ENCODE data around the gene BMERB1.
"Not testable (repeated sequence)": the region's sequence is repeated elsewhere in the genome, so short reads cannot be mapped to it uniquely, and the experiment has no call there.

BMERB1 gene

DNA sequence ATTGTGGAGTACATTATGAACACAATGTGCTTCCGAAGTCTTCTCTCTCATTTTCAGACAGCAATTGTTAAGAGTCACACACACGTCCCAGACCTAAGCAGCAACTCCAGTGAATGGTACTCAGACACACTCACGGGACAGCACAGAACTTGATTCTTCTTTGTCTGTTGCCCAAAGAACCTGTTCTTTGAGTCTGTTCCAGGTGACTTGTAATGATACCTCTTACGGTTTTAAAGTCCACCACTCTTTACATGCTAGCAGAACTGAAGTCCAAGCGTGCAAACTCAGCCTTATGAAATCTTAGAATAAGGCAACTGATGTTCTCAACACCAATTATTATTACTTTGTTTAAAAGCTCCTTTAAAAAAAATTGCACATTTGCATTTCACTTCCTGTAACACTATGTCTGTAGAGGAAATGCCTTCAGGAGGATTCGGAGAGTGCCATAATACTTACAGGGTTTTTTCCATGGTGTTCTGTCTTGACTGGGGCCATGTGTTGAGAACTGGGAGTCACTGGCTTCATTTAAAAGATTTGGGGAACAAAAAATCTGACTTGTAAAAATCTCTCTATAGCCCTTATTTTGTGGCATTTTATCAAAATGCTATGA lies 160.4 kb downstream of the BMERB1 start:
- DNase-seq: no peak
- no peak for ATAC-seq

- no peak for DNase-seq
- ATAC-seq: no peak
These were observed 162.7 kb downstream of the BMERB1 start for GRCh38 chr16:15597135-15597534.

GRCh38 chr16:15597822-15598647 lies 163.6 kb downstream of the BMERB1 start:
- ATAC-seq: peak; percentile 19
- no peak for DNase-seq

DNA sequence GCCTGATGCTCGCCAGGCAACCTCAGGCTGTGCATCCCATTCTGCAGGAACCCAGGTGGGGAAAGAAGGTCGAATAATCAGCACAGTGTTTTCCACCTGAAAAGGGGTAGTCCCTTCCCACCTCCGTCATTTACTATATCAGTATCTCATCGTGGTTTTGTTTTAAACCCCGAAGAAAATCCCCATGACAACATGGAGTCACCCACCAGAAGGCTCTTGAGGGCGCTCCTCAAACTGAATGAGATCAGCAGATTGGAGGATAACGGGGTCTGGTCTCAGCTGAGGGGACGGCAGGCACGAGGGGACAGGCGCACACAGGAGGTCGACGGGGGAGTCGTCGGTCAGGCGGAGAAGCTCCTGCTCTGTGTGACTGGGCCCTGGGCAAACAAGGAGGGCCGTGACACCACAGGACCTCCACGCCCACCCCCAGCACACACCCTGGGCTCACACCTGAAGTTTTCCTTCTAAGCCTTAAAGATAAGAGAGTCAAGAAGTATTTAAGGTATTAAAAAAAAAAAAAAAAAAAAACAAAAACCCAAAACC lies 164.3 kb downstream of the BMERB1 start:
- ATAC-seq: peak; percentile 91
- DNase-seq: peak; percentile 52

- no peak for ATAC-seq
- DNase-seq: no peak
These were observed 165.1 kb downstream of the BMERB1 start for GRCh38 chr16:15599303-15600070.

GRCh38 chr16:15601212-15601879 lies 167.0 kb downstream of the BMERB1 start:
- ATAC-seq (no peak), DNase-seq (no peak)

DNA sequence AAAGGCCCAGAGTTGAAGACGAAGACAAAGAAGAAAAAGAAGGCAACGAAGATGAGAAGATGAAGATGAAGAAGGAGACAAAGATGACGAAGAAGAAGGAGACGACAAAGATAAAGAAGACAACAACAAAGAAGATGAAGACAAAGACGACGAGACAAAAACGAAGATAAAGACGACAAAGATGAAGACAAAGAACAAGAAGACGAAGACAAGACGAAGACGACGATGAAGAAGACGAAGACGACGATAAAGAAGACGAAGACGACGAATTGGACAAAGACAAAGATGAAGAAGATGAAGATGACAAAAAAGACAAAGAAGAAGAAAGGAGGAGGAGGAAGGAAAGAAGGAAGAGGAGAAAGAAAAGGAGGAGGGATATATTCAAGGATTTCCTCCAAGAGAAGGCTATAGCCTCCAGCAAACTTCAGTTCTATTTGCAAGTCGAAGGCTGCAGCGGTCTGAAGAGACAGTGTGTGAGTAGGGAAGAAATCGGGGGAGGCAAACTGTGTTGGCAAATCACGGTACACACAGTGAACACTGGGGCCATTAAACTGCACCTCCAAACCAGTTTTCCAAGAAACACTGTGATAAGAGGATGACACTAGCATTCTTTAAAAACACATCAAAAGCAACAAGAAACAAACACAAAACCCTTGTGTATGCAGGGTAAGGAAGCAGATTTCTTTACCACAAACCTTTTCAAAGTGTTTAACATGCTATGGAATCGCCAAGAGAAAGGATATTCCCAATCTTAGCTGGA lies 168.1 kb downstream of the BMERB1 start:
- ATAC-seq (no peak), DNase-seq (no peak)

DNA sequence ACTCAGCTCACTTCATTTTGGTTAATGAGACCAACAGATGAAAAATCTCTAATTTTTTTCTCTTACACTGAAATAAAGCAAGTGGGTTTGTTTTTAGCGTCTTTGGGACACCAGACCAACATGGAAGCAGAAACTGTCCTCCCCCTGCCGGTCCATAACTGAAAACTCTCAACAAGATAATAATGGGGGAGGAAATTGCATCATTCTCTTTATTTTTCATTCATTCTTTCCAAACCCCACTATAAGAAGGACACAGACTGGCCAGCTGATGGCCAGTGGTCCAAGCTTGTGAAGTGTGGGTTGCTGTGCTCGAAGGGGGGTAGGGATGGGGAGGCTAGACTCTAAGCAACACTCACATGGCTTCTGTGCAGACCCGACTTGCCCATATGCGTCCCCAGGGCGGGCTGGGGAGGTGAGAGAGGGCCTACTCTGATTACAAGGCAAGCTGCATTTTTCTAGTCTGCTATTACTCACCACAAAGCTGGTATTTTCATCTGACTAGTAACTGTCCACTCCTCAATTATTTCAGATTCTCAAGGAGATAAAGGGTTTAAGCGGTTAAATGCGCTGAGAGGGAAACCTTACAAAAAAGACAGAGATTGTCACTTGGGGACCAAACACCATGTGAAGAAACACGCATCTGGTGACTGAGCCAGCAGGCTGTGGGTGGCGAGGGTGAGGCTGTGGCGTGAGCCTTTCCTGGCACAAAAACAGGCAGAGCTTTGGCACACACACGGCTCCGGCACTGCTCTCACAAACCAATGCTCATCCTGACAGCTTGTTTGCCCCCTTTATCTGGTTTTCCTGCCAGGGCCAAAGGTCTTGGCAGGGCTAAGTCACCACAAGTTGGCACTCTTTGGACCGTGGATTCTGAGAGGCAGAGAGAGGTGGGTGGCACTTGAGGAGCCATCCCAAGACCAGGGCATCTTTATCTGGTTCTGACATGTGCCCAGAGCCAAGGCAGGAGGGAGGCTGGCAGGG lies 170.4 kb downstream of the BMERB1 start:
- DNase-seq (no peak), ATAC-seq (no peak)

- ATAC-seq: no peak
- no peak for DNase-seq
These were observed 171.6 kb downstream of the BMERB1 start for GRCh38 chr16:15605839-15606517.

GRCh38 chr16:15606518-15607220 lies 172.3 kb downstream of the BMERB1 start:
- no peak for ATAC-seq
- DNase-seq: no peak

DNA sequence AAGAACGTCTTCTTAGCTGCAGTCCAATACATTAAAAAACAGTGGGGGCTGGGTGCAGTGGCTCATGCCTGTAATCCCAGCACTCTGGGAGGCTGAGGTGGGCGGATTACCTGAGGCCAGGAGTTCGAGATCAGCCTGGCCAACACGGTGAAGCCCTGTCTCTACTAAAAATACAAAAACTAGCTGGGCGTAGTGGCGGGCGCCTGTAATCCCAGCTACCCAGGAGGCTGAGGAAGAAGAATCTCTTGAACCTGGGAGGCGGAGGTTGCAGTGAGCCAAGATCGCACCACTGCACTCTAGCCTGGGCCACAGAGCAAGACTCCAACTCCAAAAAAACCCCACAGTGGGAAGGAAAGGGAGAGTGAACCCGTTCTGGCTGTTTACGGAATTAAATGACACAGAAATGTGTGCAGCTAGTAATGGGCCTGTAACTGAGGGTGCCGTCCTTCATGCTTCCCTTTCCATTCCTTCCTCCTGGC lies 172.9 kb downstream of the BMERB1 start:
- DNase-seq, ATAC-seq: not testable (repeated sequence)

DNA sequence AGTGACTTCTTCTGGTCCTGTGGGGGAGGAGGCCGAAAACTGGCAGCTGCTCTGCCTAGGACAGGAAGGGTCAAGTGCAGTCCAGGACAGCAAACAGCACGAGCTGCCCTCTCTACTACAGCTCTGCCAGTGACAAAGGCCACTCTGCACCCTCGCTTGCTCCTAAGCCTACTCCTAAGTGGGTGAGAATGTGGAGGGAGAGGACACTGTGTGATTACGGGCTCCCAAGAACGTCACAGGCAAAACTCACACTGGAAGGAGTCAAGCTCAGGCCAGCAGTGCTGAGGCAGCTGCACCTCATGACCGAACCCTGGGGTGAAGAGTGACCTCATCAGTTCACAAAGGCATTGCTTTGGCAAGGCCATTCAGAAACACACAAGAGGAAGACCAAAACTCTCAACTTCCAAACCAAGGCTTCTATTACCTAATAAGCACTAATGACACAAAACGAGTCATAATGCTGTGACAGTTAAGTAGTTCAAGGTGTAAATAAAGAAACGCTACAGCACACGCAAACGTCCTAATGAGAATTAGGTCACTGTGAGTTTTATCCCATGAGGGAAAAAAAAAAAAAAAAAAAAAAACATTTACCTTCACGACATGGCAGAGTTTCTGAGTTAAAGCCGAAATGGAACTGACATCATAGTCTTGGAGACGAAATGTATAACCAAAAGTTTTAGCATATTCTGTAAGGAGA lies 173.5 kb downstream of the BMERB1 start:
- ATAC-seq: no peak
- no peak for DNase-seq

GRCh38 chr16:15608398-15609285 lies 174.3 kb downstream of the BMERB1 start:
- ATAC-seq (no peak), DNase-seq (no peak)

GRCh38 chr16:15609286-15609649 lies 174.9 kb downstream of the BMERB1 start:
- no peak for DNase-seq
- no peak for ATAC-seq

DNA sequence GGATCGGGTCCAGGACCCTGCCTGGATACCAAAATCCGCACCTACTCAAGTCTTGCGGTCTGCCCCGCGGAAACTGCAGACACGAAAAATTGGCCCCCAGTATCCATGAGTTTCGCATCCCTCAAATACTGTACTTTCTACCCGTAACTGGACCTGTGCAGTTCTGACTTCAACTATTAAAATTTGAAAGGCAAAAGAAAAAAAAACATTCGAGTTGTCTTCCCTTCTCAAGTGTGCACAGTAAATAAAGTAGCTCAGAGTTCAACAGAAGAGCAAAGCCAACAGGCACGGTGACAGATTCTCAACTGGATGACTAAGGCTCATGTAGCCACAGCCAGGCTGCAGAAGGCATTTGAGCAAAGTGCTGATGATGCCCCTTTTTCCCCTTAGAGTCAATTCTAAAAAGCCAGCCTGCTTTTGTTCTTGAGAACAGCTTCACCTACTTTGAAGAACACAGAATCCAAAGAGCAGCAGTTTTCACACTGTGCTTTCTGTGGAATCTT lies 176.0 kb downstream of the BMERB1 start:
- peak; percentile 84 for ATAC-seq
- DNase-seq: no peak

DNA sequence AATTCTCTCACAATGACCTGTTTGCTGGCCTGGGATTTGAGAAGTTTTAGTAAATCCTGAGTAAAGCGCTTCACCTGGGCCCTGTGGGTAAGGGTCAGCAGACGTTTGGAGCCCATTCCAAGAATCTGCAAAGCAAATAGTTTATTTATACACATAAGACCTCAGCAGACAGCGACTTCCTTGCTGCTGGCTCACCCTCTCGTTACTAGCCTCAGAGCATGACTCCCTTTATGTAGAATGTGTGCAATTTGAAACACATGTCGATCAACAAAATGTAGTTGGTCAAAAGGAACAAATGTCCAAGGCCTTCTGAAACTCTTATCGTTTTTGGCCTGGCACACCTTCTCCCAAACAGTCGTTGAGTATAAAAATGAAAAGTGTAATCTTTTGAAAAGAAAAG lies 177.2 kb downstream of the BMERB1 start:
- DNase-seq (no peak), ATAC-seq (no peak)

DNA sequence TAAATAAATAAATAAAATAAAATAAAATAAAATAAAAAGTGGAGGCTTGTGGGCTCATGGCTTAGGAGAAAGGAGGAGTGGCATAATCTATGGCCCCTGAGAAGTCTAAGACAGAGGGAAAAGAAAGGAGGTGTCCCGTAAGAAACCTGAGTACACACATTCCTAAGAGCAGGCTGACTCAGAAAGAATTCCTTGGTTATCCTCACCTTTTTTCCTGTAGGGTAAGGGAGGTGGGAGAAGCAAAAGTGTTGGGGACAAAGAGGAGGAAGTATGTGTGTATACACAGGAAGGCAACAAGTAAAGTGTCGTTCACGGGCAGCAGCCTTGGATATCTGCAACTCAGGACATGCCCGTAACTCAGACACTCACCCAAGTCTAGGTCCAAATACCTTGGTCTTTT lies 179.3 kb downstream of the BMERB1 start:
- ATAC-seq (no peak), DNase-seq (no peak)

Data from stimulated activated naive CD8-positive, alpha-beta T cell treated with anti-CD3 and anti-CD28 coated beads, Interleukin-15, Interleukin-2, amounts not matched to agents 100 U/mL and 50 U/mL, for 24 hours (primary cell).